ACHN (cell line): ENCODE measurements around the gene RMDN3.

ENCODE experiments used
- DNase-seq: peaks from one replicate; pipeline ENCODE4 v3.0.0-alpha.2; 2015
- in situ Hi-C: cut with HindIII; loops from 2 replicates; pipeline ENCODE4 v1.10.0; 2017; ENCODE audit warnings: low sequenced_read_pairs, low pct_ligation_motif_present, low pct_unique_long_range_greater_than_20kb

The RMDN3 gene

DNA sequence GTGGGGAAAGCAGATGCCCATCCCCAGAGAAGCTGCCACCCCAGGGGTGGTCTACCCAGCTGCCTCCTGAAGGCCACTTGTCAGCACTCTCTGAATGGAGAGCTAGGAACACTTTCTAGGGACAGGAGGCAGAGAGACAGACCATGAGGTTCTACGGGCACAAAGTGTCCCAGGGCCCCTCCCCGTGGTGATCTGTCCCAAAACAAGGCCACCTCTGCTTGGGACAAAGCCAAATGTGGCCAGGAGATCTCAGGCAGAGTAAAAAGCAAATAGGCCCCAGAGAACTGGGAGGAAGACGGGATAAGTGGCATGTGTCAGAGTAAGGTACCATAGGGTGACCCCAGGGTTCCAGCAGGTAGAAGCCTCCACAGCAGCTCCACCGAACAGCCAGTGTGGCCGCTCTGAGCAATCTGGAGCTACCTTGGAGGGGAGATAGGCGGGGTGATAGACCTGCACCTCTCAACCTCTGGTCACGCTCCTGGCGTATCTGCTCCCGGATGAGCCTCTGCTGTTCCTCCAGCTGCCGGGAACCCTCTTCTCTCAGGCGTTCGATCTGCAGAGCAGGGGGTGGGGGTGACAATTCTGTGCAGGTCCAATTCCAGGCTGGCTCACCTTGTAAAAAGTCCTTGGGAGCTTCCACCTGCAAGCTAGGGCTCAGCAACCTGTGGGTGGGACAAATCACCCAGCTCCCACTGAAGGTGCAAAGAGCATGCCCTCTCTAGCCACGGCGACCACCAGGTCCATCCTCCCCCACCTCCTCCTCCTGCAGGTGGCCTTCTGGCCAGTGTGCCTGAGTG, 20.9 kb upstream of the RMDN3 start:
- no peak for DNase-seq
- in situ Hi-C loops: no loop called here

DNA sequence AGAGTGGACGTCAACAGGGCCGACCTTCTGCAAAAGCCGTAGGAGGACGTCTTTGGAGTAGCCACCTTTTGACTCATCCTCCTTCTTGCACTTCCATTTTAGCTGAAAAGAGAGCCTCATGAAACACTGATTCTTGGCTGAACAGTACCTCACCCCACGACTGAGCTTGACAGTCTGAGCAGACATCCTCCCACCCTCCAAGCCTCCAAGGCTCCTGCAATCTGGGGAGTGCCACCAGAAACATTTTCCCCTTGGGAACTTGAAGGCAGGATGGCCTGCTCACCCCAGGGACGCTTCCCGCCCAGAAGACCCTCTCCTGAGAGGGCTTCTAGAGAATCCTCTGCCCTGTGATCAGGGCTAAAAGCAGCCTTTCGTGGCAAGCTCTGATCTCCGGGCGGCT, 20.0 kb upstream of the RMDN3 start:
- DNase-seq: no peak
- in situ Hi-C loops: no loop called here

DNA sequence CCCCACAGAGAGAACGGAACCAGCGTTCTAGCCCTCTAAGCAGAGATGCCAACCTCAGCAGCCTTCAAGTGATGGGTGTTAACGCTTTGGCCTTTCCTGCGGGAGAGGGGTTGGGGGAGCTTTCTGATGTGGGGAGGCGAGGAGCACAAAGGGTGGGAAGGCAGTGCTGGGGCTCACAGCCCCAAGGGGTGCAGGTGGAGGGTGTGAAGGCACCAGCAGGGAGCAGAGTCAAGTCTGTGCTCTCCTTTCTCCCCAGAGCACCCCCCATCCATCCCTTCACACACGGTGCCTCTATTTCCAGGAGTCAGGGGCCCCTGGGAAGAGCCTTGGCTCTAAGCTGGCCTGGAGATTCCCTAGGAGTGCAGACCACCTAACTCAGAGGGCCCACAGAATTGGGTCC, 18.8 kb upstream of the RMDN3 start:
- DNase-seq: no peak
- in situ Hi-C loops: no loop called here

DNA sequence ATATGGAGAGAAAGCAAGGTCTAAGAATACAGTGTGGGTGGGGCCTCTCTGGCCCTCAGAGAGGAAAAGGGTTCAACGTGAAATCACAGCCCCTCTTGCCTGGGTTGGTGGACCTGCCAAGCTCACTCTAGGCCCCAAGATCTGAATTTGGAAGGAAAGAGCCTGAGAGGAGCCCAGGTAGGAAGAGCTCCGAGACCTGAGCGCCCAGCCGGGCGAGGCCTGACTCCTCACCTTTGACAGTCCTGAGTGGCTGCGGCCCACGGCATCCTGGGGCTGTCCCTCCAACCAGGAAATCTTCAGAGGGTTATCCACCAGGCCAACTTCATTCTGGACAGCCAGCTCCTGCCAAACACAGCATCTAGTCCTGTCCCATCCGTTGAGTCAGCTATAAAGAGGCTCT, 18.4 kb upstream of the RMDN3 start:
- in situ Hi-C loops: no loop called here
- DNase-seq: no peak

DNA sequence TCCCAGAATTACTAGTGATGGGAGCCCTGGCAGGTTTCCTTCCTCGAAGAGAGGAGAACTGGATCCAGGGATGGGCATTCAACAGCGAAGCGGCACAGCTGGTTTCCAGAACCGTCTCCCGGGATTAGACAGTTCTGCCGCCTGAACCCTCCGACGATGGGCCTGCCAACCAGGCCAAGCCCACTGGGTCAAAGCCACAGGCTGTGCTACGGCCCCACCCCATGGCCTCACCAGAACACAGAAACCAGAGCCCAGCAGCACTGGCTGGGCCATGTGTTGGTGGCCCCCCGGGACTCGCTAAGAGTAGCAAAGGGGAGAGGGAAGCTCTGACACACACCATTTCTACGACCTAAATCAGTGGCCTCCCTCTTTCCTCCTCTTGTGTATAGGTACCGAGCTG, 17.0 kb upstream of the RMDN3 start:
- in situ Hi-C loops: no loop called here
- no peak for DNase-seq

DNA sequence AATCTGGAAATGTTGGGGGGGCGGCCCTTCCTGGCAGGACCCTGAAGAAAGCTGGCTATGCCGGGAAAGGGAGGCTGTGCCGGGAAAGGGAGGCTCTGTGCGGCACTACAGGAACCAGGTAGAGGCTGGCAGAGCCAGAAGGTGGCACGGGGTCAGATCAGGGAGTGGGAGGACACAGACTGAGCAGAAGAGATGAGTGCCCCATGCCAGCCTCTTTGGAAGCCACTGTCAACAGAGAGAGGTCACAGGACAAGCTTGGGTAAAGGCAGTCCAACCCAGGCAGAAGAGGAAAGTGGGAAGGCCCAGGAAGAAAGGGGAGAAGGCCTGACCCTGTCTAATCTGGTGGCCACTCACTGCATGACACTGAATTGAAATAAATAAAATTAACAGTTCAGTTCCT, 16.2 kb upstream of the RMDN3 start:
- no peak for DNase-seq
- in situ Hi-C loops: no loop called here

DNA sequence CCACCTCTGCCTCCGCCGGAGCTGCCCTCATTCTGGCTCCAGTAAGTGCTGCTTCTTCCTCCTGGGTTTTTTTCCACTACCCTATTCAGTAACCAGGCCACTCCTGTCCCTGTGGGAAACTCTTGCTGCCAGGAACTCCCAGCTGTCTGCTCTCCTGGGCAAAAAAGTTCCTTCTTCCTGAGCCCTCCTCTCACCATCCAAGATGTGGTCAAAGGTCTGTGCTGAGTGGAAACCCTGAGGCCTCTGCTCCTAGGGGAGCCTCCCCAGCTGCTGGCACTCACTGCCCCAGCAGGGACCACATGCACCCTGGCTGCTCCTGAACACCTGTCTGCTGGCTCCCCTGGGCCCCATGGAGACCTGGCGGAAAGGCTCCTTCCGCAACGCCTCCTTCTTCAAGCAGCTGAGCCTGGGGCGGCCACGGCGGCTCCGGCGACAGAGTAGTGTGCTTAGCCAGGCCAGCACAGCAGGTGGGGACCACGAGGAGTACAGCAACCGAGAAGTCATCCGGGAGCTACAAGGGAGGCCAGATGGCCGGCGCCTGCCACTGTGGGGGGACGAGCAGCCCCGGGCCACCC, 15.2 kb upstream of the RMDN3 start:
- no peak for DNase-seq
- in situ Hi-C loops: no loop called here

DNA sequence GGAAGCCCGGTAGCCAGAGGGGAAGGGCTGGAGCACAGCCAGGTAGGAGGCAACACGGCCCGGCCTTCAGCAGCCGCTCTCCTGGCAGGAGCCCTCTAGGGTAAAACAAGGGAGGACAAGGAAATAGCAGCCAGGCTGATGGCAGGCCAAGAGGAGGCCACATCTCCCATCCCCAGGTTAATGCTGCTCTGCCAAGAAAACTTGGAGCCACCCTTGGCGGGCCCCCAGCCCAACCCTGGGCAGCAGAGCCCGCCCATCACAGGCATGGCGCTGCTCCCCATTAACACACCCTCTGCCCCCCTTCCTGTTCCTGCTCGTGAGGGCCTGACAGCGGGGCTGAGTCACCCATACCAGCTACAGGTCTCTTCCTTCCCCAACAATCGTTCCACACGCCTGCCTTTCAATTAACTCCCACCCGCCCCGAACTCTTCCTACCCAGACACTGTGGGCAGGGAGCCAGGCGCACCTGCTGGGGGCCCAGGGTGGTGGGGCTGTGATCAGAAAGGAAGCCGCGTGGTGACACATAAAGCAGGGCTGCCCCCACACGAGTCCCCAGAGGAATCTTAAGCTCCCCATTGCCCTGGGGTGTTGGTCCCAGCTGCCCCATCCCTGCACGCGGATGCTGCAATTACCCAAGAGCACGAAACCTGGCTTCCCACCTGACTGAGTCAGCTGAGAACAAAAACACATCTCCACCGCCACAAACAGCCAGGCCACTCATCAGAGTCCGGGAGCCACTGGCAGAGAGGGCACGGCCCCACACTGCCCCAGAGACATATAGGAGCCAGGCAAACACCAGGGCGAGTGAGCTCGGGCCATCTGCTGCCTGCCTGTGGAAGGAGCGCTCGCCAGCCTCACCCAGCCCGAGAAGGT, 14.5 kb upstream of the RMDN3 start, which contains the start of gene C15orf62:
TSS of gene C15orf62 (plus strand) at position 707 of the 873 bp plus-strand sequence. CDS start 516 bp downstream, outside the sequence.
- DNase-seq: peak; percentile 84
- in situ Hi-C loops: no loop called here

DNA sequence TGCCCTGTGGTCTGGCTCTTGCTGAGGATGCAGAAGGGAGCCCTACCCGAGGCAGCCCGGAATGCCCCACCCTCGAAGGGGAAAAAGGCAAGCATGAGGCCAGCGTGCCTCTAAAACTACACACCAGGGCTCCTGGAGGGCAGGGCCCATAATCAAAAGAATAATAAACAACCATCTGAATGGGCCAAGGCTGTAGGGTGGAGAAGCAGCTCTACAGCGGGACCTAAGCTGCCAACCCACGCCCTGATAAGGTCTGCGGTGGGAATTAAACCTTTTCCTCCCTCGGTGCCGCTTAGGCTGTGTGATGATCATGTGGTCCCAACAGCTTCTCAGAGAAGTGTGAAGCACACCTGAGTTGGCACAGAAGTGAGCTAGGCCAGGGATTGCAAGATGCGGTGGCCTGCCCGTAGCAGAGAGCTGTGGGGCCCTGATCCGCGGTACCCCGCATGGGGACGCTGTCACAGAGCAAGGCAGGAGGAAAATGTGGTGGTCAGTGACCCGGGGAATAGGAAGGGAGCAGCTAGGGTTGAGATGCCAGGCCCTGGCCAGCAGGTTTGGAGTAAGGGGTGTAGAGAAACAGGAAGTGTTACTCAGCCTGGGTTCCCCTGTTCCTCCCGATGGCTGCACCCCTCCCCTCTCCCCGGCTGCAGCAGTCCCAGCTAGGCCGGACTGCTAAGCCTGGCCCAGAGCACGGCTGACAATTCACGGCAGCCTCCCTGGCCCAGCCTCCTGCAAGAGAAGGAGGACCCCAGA, 13.6 kb upstream of the RMDN3 start:
- in situ Hi-C loops: no loop called here
- DNase-seq: no peak

DNA sequence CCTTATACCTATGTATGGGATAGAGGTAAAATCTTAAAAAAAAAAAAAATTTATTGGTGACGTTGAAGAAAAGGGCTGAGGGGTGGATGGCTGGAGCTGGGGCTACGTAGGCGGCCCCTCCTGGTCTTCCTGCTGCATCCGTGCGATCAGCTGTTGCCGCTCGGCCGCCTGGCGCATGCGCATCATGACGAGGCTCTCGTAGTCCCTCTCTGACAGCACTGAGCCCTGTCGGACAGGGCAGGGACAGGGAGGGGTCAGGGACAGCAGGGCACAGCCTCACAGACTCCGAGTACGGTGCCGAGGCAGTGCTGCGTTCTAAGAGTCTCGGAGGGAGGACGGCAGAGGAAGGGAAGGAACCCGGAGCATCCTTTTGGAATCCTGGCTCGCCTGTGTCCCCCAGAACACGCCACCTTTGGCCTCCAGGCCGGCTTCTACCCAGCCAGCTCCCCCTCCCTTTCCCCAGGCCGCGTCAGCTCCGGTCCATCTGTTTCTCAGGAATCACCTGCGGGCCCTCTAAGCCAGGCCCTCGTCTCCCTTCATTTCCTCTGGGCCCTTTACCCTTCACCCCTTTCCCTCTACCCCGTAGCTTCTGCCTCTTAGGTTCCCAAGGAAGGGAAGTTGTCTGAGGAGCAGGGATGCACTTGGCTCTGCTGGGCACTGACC, 12.9 kb upstream of the RMDN3 start:
- in situ Hi-C loops: no loop called here
- no peak for DNase-seq

DNA sequence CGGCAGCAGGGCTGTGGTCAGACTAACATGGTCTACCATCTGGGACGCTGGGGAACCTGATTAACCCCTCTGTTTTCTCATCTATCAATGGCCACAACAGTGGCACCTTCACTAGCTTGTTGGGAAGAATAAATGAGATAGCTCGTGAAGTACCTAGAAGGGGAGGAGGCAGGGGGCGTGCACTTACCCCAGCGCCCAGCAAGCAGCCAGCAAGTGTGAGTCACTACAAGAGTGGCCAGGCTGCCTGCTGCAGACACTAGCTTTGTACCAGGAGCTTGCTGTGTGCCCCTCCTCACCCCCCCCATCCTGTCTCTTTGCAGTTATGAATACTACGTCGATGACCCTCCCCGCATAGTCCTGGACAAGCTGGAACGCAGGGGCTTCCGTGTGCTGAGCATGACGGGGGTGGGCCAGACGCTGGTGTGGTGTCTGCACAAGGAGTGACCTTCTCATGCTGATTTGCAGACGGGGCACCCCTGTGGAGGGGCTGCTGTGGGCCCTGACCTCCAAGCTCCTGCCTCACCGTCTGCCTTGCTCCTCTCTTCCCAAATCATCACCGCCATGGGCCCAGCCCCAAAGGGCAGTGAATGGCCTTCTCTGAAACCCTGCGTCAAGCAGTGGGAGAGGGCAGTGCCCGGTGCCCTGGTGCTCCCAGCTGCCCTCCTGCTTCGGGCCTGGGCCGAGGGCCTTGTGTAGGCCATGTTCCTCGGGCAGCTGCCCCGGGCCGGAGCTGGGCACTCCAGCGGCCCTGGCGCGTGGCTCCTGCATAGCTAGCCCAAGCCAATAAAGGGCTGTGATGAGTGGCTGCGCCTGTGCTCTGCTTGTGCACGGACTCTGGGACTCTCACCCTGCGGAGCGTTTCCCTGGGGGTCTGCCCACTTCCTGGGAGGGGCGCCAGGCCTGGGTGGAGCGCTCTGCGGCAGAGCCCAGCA, 12.1 kb upstream of the RMDN3 start:
- in situ Hi-C loops: no loop called here
- peak; percentile 63 for DNase-seq

DNA sequence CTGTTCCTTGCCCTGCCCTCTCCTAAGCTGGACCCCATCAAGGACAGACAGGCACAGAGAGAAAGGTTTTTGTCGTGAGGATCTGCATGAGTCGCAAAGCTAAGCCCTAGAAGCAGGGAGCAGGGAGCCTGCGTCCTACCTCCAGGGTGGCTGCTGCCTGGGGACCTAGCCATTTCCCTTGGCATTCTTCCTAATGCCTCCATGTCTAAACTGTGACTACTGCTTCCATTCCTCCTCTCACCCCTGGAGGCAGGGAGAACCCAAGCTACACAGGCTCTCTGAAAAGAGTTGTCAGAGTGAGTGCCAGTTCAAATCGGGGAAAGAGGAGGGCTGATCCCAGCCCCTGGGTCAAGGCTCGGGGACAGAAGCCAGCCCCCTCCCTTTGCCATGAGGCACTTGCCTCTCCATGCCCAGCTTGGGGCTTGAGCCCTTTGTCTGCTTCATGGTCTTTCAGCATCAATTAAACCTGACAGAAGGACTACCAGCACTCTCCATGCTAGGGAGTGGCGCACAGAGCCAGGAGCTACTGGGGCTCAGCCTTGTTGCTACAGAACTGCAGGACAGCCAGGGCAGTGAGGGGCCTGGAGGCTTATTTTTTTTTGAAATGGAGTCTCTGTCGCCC, 11.3 kb upstream of the RMDN3 start:
- in situ Hi-C loops: no loop called here
- no peak for DNase-seq

DNA sequence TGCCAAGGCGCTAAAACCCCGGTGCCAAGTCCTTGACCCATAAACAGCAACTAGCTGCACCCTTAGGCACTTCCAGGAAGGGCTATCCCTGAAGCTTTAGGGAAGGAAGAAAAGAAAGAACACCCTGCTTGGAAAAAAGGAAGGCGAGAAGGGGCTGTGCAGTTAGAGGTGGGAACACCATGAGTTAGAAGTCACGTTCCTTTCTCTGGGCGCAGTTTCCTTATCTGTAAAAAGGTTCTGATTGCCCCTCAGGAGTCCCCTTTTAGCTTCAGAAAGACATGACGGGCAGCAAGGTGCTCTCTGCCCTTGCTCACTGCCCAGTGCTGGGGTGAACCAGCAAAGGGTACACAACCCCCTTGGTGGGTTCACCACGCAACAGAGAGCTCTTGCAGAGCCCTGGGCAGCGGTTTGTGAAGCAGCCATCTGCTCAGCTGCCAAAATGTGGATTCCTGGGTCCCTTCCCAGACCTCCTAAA, 9.6 kb upstream of the RMDN3 start:
- DNase-seq: no peak
- in situ Hi-C loops: no loop called here

DNA sequence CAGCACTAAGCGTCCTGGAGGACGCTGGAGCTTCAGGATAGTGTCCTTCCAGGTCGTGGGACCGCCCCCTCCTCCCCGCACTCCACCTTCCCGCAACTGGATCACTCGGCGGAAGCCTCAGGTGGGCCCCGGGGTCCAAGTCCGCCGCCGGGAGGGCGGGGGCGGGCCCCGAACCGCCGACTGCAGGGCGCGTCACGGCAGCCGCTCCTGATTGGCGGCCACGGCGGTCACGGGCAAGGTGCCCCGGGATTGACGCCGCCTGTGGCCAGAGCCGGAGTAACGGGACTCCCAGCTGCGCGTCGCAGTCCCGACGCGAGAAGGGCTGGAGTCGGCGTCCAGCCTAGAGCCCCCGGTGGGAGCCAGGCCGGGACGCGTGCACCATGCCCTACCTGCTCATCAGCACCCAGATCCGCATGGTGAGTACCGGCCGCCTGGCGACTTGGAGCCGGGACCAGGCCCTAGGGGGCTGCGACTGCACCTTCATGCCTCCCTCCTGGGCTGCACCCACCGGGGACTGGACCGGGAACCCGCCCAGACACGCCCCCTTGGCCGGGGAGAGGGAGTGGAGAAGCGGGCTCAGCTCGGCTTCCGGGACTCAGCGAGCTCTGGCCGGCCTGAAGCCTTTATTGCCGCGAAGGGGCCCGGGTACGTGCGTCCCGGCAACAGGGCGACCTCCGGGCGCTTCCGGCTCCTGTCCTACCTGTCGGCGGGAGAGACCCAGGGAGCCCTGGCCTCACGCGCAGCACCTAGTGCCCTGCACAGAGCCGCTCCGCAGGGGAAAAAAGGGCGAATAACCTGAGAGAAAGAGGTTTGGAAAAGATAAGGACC, 9.0 kb upstream of the RMDN3 start, which contains the start of gene GCHFR:
TSS of gene GCHFR (plus strand) at position 268 of the 828 bp plus-strand sequence. CDS start at position 381, 113 bp downstream.
- in situ Hi-C loops: no loop called here
- DNase-seq: peak; percentile 77

DNA sequence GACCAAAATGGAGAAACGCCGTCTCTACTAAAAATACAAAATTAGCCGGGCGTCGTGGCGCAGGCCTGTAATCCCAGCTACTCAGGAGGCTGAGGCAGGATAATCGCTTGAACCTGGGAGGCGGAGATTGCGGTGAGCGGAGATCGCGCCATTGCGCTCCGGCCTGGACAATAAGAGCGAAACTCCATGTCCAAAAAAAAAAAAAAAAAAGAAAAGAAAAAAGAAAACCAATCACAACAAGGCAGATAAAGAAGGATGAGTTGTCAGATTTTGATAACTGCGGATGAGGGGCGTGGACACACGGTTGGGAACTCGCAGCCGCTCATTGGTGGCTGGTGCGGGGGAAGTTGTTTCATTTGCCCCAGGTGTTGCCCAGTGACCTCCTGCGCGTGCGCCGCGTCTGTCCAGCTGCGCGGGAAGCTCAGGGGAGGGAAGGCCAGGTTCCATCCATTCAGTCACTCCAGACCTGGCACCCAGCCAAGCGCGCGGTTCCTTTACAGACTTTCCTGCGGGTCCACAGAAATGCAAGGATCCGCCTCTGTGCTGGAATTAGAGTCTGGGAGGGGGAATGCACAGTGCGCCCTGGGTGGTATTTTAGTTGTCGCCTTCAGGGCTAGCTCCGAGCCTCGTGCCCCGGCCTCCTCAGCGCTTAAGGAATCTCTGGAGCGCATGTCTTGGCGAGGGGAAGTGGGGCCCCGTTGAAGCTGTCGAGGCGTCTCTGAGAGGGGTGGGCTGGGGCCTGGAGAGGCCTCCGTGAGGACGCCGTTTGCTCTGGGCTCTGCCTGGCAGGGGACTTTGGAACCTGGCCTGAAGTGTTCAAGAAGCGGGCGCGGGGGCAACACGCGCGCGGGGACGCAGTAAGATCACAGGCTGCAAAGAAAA, 8.1 kb upstream of the RMDN3 start:
- peak; percentile 41 for DNase-seq
- in situ Hi-C loops: no loop called here
